GM21576 (cell line): Measurements from ENCODE around the gene SMOC2.
"Not testable (repeated sequence)": the region's sequence is repeated elsewhere in the genome, so short reads cannot be mapped to it uniquely, and the experiment has no call there.

ENCODE experiments used
- ATAC-seq: cut with Tn5 transposase; IDR thresholded peaks from one replicate; pipeline ENCODE4 v1.9.1; 2021; ENCODE audit warnings: mild to moderate bottlenecking, moderate library complexity; ENCODE audit not compliant: unreplicated experiment

Gene SMOC2

DNA sequence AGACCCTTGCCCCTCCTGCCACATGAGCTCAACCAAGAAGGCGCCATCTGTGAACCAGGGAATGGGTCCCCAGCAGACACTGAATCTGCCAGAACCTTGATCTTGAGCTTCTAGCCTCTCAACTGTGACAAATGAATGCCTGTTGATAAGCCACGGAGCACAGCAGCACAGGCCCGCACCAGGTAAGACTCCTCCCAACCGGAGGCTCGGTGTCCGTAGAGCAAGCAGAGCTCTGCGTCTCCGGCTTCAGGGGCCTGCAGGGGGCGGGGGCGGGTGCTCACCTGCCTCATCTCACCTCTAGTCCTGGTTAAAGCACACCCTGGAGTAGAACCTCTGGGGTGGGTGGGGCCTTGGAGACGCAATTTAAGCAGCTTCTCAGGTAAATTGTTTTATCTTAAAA lies 122.7 kb downstream of the SMOC2 start:
- ATAC-seq, result no peak

DNA sequence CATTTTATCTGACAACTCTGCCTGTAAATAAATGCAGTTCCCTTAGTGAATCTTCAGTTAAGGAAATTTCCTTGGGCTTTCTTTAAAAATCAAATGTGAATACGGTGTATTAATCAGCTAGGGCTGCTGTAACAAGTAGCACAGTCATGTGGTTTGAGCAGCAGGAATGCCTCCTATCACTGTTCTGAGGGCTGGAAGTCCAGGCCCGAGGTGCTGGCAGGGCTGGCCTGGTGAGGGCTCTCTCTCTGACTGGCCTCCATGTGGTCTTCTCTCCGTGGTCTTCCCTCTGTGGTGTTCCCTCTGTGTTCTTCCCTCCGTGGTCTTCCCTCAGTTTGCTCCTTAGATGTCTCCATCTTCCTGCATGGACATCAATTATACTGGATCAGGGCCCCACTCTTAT lies 124.1 kb downstream of the SMOC2 start:
- no peak for ATAC-seq

GRCh38 chr6:168570211-168570610 lies 129.2 kb downstream of the SMOC2 start:
- ATAC-seq, result no peak

- no peak for ATAC-seq
Measured at GRCh38 chr6:168571268-168571667, 130.3 kb downstream of the SMOC2 start.

- not testable (repeated sequence) for ATAC-seq
Measured at GRCh38 chr6:168573276-168573835, 132.4 kb downstream of the SMOC2 start.

- no peak for ATAC-seq
Measured at GRCh38 chr6:168574075-168574698, 133.2 kb downstream of the SMOC2 start.

- ATAC-seq, result no peak
Measured at GRCh38 chr6:168574699-168575195, 133.8 kb downstream of the SMOC2 start.

GRCh38 chr6:168575346-168576098 lies 134.5 kb downstream of the SMOC2 start:
- no peak for ATAC-seq

DNA sequence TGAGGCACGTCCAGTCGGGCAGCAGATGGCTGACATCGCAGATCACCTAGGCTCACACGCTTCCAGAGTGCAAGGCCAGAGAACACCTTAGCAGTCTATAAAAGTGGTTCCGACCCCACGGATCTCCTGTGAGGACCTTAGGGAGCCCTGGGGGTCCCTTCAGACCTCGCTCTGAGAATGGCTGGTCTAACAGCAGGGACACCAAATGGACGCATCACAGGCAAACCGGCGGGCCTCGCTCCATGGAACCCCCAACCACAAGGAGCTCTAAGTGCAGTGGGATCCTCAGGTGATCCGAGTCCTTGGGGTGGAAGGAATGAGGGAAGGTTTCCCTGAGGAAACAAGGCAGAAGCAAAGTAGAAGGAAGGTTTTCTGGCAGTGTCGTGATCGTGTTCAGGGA lies 135.4 kb downstream of the SMOC2 start:
- no peak for ATAC-seq

- no peak for ATAC-seq
Measured at GRCh38 chr6:168577496-168577895, 136.5 kb downstream of the SMOC2 start.

DNA sequence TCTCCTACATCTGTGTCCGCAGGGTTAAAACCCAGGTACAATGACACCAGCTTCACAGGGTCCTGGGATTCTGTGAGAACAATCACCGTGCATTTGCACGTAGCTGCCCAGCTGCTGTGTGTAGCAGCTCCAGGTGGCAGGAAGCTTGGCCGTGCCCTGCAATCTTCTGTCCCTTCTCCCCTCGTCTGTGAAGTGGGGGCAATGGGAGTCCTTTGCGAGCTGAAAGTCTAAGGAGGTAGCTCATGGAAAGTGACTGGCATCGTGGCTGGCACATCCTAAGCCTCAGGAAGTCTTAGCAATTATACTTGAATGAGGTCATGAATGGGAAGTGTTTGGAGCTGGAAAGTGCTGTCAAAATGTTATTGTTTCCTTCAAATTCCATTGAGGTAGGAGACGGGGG lies 137.1 kb downstream of the SMOC2 start:
- ATAC-seq, result no peak

DNA sequence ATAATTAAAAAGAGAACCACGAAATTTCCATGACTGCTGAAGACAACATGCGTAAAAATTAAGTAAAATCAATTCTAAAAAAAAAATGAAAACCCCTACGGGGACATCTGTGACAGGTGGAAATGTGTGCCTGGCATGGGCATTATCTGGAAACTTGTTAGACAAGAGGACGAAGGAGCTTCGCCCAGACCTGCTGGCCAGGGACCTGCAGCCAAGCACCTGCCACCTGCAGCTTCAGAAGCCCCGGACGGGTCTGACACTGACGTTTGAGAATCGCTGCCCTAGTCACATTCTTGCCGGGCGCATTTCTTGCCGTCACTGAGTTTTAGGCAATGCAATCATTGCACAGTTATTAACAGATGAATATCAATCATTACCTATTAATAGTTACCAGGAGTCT lies 140.3 kb downstream of the SMOC2 start:
- ATAC-seq, result no peak

DNA sequence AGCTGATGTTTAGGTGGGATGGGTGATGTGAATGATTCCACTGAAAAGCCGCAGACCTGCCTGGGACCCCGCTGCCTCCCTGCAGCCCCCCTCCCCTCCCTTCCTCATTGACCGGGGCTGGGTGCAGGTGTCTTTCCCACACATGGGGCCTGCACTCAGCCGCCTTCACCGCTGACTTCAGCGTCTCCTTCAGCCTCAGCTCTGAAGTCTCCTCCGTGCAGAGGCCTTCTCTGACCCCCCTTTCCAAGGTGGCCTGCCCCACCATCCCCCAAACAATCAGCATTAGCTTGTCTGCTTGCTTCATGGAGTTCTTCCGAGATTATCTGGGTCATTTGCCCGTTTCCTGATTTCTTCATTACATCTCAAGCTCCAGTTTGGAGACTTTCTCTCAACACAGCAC lies 140.7 kb downstream of the SMOC2 start:
- no peak for ATAC-seq

GRCh38 chr6:168582571-168582981 lies 141.6 kb downstream of the SMOC2 start:
- ATAC-seq, result no peak

GRCh38 chr6:168583126-168583525 lies 142.1 kb downstream of the SMOC2 start:
- ATAC-seq, result no peak

DNA sequence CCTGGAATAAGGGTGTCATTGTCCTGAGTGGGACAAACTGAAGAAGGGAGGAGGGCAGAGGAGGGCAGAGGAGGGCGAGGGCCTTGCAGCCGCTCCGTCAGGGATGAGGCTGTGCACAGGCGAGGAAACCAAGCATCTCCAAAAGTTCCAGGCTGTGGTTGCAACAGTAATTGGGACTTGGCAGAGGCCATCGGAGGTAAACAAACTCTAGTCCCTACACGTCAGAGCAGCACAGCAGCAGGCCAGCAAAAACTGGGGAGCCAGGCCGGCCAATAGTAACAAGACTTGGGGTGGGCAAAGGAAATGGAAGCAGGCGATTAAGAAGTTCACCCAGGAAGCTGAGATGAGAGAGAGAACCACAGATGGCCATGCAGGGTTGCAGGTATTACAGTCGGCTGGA lies 142.8 kb downstream of the SMOC2 start:
- no peak for ATAC-seq

DNA sequence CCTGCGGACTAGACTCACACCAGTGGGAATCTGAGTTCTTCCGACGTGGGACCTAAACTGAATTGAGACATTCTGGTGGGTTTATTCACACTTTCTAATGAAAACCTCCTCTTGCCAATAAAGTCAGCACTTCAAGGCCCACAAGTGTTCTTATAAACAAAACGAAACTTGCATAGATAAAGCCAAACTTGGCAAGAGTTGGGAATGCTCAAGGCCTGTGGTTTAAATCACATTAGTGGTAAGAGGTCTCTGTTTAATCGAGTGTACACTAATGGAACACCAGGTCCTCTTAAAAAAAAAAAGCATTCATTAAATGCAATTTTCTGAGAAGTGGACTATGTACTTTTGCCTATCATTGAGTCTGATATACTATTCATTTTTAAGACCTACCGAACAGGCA lies 143.3 kb downstream of the SMOC2 start:
- ATAC-seq, result no peak

DNA sequence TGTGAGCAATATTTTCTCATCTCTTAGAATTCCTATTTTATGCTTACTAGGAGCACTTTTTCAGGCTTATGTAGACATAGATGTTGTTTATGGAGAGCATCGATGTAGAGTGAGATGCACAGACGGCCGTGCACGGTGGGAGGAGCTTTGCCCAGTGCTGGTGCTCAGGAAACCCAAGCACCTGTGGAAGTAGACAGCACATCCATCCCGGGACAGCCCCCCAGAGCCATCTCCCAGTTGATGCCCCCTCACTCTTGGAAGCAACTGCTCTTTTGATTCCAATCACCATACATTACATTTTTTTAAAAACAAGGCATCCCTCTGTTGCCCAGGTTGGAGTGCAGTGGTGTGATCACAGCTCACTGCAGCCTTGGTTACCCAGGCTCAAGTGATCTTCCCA lies 143.7 kb downstream of the SMOC2 start:
- no peak for ATAC-seq

DNA sequence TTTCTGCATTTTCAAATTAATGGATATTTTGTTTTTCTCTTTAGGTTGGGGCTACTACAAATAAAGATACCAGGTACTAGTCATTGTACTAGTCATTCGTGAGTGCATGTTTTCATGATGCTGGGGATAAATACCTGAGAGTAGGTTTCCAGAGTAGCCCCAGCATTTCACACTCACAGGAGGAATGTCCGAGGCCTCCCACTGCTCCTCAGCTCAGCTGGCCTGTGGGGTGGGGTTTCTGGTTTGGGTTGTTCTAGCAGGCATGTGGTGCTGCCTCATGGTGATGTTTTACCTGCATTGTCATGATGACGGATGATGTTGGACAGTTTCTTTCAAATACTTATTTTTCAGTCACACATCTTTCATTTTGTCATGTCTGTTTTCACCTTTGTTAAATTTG lies 144.5 kb downstream of the SMOC2 start:
- ATAC-seq, result no peak

- ATAC-seq, result no peak
Measured at GRCh38 chr6:168589275-168589674, 148.3 kb downstream of the SMOC2 start.

DNA sequence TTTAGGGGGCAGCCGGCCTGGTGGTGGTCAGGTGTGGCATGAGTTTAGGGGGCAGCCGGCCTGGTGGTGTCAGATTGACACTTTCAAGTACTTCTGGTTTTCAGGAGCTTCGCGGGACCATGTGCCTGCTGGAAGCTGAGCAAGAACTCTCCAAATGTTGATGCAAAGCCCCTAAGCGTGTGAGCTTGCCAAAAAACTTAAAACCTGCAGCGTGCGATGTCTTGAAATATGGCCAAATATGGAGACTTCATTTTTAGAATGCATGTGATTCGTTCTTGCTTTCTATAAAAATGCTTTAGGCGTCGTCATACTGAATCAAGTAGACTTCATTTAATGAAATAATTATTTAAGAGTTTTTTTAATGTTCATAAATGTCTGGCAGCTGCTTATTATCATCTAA lies 149.4 kb downstream of the SMOC2 start:
- ATAC-seq, result no peak

GRCh38 chr6:168596344-168596743 lies 155.4 kb downstream of the SMOC2 start:
- no peak for ATAC-seq
